ENCODE data around the gene LIN7C. TPM values are rescaled to one million over a fixed set of nuclear protein-coding genes. Genes with fewer than 3 reads are reported as not detected.

Gene LIN7C
- total and polyA plus RNA-seq, 2 donors (not counting 1 experiment from before 2014, with no cell fraction given), result 6.2 to 24.2 TPM

GRCh38 chr11:27513389-27513788 lies 6.8 kb upstream of the LIN7C start:
- no peak overlapping the region for H2AFZ ChIP-seq (ENCODE audit: insufficient read depth, low read depth, low read length, poor library complexity, severe bottlenecking)
- WGBS (ENCODE audit: insufficient coverage), result 100% methylated on average over 2 of the region's 2 CpGs
- ChIA-PET POLR2A (no interaction called here), CTCF (interaction anchor here (1.2 to 1.5 kb wide), 3 partner anchors 14 to 28 kb away, joined by 3 to 8 read pairs (median 4); no protein-coding TSS in a partner anchor)
- TF ChIP-seq EZH2 (IDR thresholded peaks at IDR 0.05; ENCODE audit: borderline replicate concordance, insufficient read depth, low read depth, low read length, poor library complexity, severe bottlenecking) (no peak), CTCF (IDR thresholded peaks at IDR 0.05) (no peak)
- H3K9ac ChIP-seq (ENCODE audit: low read length), result no peak overlapping the region
- H3K9me3 Mint-ChIP-seq (ENCODE audit: insufficient read depth), result no peaks in the 10 kb centered on the region
- intact Hi-C loops (cut with micrococcal nuclease), result no loop called here
- H3K27me3 Mint-ChIP-seq, result peaks cover 13% of the 10 kb centered on the region
- no peaks in the 10 kb centered on the region for H4K20me1 ChIP-seq (ENCODE audit: control insufficient read depth, insufficient read depth, low read length, poor library complexity, severe bottlenecking)
- no peak overlapping the region for H3K27ac Mint-ChIP-seq
- H3K4me1 ChIP-seq (ENCODE audit: control insufficient read depth in 2 of 2, insufficient read depth in 2 of 2, low read length in 2 of 2), result no peaks in the 10 kb centered on the region
- H3K36me3 ChIP-seq (replicated peaks in 1 of 2; ENCODE audit: control extremely low read depth in 1 of 2, control insufficient read depth in 1 of 2, extremely low read depth in 1 of 2, insufficient read depth in 2 of 2, low read length in 1 of 2), result no peaks in the 10 kb centered on the region
- ATAC-seq (ENCODE audit: low read depth) (no peak), DNase-seq (no peak)
- H3K4me2 ChIP-seq (replicated peaks; ENCODE audit: low read depth, low read length, poor library complexity, severe bottlenecking), result no peak overlapping the region
- no peak overlapping the region for H3K4me3 ChIP-seq (ENCODE audit: control extremely low read depth in 1 of 5, extremely low read depth in 1 of 5, insufficient read depth in 1 of 5, low read depth in 2 of 5, low read length in 4 of 5)
- peaks cover 1% of the 10 kb centered on the region for H3K4me1 Mint-ChIP-seq
- H3K79me2 ChIP-seq (ENCODE audit: control insufficient read depth, insufficient read depth, low read length), result no peaks in the 10 kb centered on the region
- H3K4me3 Mint-ChIP-seq, result no peak overlapping the region
- peaks cover 0 to 3% (median under 1%) of the 10 kb centered on the region in 3 donors for H3K9me3 ChIP-seq (ENCODE audit: control extremely low read depth in 1 of 3, control insufficient read depth in 2 of 3, insufficient read depth in 1 of 3, low read length in 2 of 3)
- no peaks in the 10 kb centered on the region for H3K27me3 ChIP-seq (replicated peaks in 1 of 4; ENCODE audit: control extremely low read depth in 1 of 4, control insufficient read depth in 3 of 4, insufficient read depth in 4 of 4, low read length in 3 of 4)
- no peak overlapping the region for H3K27ac ChIP-seq (ENCODE audit: low read length in 2 of 2)

GRCh38 chr11:27512238-27512637 lies 5.7 kb upstream of the LIN7C start:
- no peak overlapping the region for H3K4me3 ChIP-seq (ENCODE audit: control extremely low read depth in 1 of 5, extremely low read depth in 1 of 5, insufficient read depth in 1 of 5, low read depth in 2 of 5, low read length in 4 of 5)
- H3K27me3 ChIP-seq (replicated peaks in 1 of 4; ENCODE audit: control extremely low read depth in 1 of 4, control insufficient read depth in 3 of 4, insufficient read depth in 4 of 4, low read length in 3 of 4), result no peaks in the 10 kb centered on the region
- no peaks in the 10 kb centered on the region for H3K36me3 ChIP-seq (replicated peaks in 1 of 2; ENCODE audit: control extremely low read depth in 1 of 2, control insufficient read depth in 1 of 2, extremely low read depth in 1 of 2, insufficient read depth in 2 of 2, low read length in 1 of 2)
- Mint-ChIP-seq H3K9me3 (ENCODE audit: insufficient read depth) (no peaks in the 10 kb centered on the region), H3K4me3 (no peak overlapping the region), H3K4me1 (peaks cover 10% of the 10 kb centered on the region), H3K27ac (no peak overlapping the region), H3K27me3 (peaks cover 2% of the 10 kb centered on the region)
- TF ChIP-seq EZH2 (IDR thresholded peaks at IDR 0.05; ENCODE audit: borderline replicate concordance, insufficient read depth, low read depth, low read length, poor library complexity, severe bottlenecking) (no peak), CTCF (IDR thresholded peaks at IDR 0.05) (no peak)
- 100% methylated on average over 1 of the region's 3 CpGs for WGBS (ENCODE audit: insufficient coverage)
- H3K79me2 ChIP-seq (ENCODE audit: control insufficient read depth, insufficient read depth, low read length), result peaks cover 11% of the 10 kb centered on the region
- no peak overlapping the region for H3K9ac ChIP-seq (ENCODE audit: low read length)
- no peaks in the 10 kb centered on the region for H4K20me1 ChIP-seq (ENCODE audit: control insufficient read depth, insufficient read depth, low read length, poor library complexity, severe bottlenecking)
- no peak overlapping the region for H3K27ac ChIP-seq (ENCODE audit: low read length in 2 of 2)
- no peak for DNase-seq
- ChIA-PET POLR2A (no interaction called here), CTCF (interaction anchor here (1.2 to 1.5 kb wide), 2 partner anchors 13 to 27 kb away, joined by 3 to 8 read pairs; no protein-coding TSS in a partner anchor)
- peaks cover 6% of the 10 kb centered on the region in 2 donors for H3K4me1 ChIP-seq (ENCODE audit: control insufficient read depth in 2 of 2, insufficient read depth in 2 of 2, low read length in 2 of 2)
- intact Hi-C loops (cut with micrococcal nuclease), result no loop called here
- H3K4me2 ChIP-seq (replicated peaks; ENCODE audit: low read depth, low read length, poor library complexity, severe bottlenecking), result no peak overlapping the region
- H2AFZ ChIP-seq (ENCODE audit: insufficient read depth, low read depth, low read length, poor library complexity, severe bottlenecking), result no peak overlapping the region
- H3K9me3 ChIP-seq (ENCODE audit: control extremely low read depth in 1 of 3, control insufficient read depth in 2 of 3, insufficient read depth in 1 of 3, low read length in 2 of 3), result peaks cover 0 to 3% (median 2%) of the 10 kb centered on the region in 3 donors
- ATAC-seq (ENCODE audit: low read depth), result no peak
